Spleen (tissue), 7 donors: Measurements from ENCODE around the gene ACKR3.

Experiments used
- CTCF ChIP-seq, 11 experiments: fragments of 200-600 bp in 7 of 11; fragments of 450-650 bp in 4 of 11; sonication (generic) in 4 of 11; IDR thresholded peaks in 8 of 11; conservative IDR thresholded peaks in 3 of 11; 1 replicate in 7 of 11; 2 replicates in 4 of 11; pipeline versions ENCODE4 v1.4.0 to v1.8.0; 2016 to 2021; ENCODE audit warnings: antibody characterized with exemption in 11 of 11, inconsistent platforms in 4 of 11, mild to moderate bottlenecking in 1 of 11
- POLR2AphosphoS5 ChIP-seq, 3 donors: sonication (generic); formaldehyde crosslinking; IDR thresholded peaks; one replicate each; pipeline ENCODE4 v1.5.1; 2017; ENCODE audit warnings: antibody characterized with exemption in 3 of 3
- donor health status: DM: no; HTN: no; CAD: no; lungs with moderate emphysema.
- donor health status: DM: no; HTN: no; CAD: no.
- donor health status: DM: no; HTN: no; CAD: no.

- TF ChIP-seq POLR2AphosphoS5 (IDR thresholded peaks at IDR 0.05) (no peak), CTCF (IDR thresholded peaks at IDR 0.05 in 8 of 11, conservative IDR thresholded peaks at IDR 0.05 in 3 of 11) (no peak)
These were observed 11.6 kb upstream of the ACKR3 start for GRCh38 chr2:236558036-236558435.
